Measurements from ENCODE around the gene EFNA5. TPM values are rescaled to one million over a fixed set of nuclear protein-coding genes. Genes with fewer than 3 reads are reported as not detected.
A peak's percentile ranks its signal among the peaks of the same experiment; 100 is the strongest.

Gene EFNA5
- total RNA-seq, 4 donors from 2014 or later = 2.8 to 5.7 (median 3.7) TPM

- Histone ChIP-seq H3K27ac (replicated peaks in 1 of 4) (no peak overlapping the region), H3K36me3 (no peaks in the 10 kb centered on the region), H3K9me3 (no peaks in the 10 kb centered on the region), H3K27me3 (peaks cover 0 to 4% (median 0%) of the 10 kb centered on the region in 4 donors), H3K4me3 (no peak overlapping the region), H3K4me1 (no peaks in the 10 kb centered on the region)
- TF ChIP-seq POLR2A (IDR thresholded peaks at IDR 0.05; ENCODE audit: low read depth) (no peak), POLR2AphosphoS5 (IDR thresholded peaks at IDR 0.05) (no peak), EP300 (IDR thresholded peaks at IDR 0.05) (no peak)
- TF ChIP-seq, protein P1, sequence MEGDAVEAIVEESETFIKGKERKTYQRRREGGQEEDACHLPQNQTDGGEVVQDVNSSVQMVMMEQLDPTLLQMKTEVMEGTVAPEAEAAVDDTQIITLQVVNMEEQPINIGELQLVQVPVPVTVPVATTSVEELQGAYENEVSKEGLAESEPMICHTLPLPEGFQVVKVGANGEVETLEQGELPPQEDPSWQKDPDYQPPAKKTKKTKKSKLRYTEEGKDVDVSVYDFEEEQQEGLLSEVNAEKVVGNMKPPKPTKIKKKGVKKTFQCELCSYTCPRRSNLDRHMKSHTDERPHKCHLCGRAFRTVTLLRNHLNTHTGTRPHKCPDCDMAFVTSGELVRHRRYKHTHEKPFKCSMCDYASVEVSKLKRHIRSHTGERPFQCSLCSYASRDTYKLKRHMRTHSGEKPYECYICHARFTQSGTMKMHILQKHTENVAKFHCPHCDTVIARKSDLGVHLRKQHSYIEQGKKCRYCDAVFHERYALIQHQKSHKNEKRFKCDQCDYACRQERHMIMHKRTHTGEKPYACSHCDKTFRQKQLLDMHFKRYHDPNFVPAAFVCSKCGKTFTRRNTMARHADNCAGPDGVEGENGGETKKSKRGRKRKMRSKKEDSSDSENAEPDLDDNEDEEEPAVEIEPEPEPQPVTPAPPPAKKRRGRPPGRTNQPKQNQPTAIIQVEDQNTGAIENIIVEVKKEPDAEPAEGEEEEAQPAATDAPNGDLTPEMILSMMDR (IDR thresholded peaks at IDR 0.05) = no peak
- intact Hi-C loops (cut with DNase I) = no loop called here
- DNase-seq (ENCODE audit: extremely low spot score) = no peak
- 52% methylated on average over 1 of the region's 1 CpG for WGBS
Observed at GRCh38 chr5:107426209-107426608, 244.5 kb downstream of the EFNA5 start.

DNA sequence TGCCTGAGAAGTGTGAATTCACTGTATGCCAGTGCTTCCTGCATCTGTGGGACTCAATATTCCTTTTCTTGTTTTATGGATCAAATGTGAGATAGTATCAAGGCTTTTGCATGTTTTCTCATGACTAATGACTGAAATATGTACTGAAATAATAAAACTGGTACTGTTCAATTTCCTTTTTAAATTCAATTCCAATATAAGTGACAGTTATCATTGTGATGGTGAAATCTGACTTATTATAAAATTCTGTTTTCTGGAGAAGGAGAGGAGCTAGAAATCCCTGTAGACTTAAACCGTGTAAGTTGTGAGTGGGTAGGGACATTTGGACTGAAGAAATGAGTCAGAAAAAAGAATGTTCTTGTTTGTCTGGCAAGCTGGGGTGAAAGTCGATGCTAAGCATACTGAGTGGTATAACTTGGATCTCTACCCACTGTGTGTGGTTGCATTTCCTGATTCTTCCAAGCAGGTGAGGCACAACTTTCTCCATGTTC, 245.2 kb downstream of the EFNA5 start:
- no peaks in the 10 kb centered on the region for H3K36me3 ChIP-seq
- DNase-seq (ENCODE audit: extremely low spot score) = no peak
- no peak for TF ChIP-seq POLR2A (IDR thresholded peaks at IDR 0.05; ENCODE audit: low read depth)
- no peak for TF ChIP-seq POLR2AphosphoS5 (IDR thresholded peaks at IDR 0.05)
- TF ChIP-seq EP300 (IDR thresholded peaks at IDR 0.05) = no peak
- TF ChIP-seq, protein P1 (IDR thresholded peaks at IDR 0.05) = no peak
- intact Hi-C loops (cut with DNase I) = no loop called here
- no peak overlapping the region for H3K4me3 ChIP-seq
- peaks cover 0 to 4% (median 0%) of the 10 kb centered on the region in 4 donors for H3K27me3 ChIP-seq
- no peaks in the 10 kb centered on the region for H3K4me1 ChIP-seq
- peak overlapping the region in 1 of 4 donors; percentile 8 for H3K27ac ChIP-seq (replicated peaks in 1 of 4)
- 68% methylated on average over 2 of the region's 2 CpGs for WGBS
- H3K9me3 ChIP-seq = no peaks in the 10 kb centered on the region

DNA sequence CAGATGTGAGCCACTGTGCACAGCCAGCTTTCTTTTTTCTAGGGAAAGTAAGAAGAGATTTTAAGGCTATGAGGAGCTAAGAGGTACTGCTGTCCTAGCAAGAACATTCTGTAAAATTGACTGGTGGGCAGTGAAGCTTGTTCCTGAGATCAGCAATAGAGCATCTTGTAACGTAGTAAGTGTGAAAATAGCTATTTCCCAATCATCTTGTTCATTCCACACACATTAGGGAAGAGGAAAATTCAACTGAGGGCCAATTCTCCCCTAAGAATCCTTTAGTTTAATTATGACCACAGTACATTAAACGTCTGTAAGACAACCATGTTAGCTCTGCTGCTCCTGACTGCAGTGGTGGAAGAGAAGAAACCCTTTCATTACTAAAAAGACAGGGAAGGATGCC, 246.2 kb downstream of the EFNA5 start:
- Histone ChIP-seq H3K4me3 (no peak overlapping the region), H3K4me1 (no peaks in the 10 kb centered on the region), H3K27me3 (peaks cover 0 to 4% (median 0%) of the 10 kb centered on the region in 4 donors), H3K9me3 (no peaks in the 10 kb centered on the region), H3K36me3 (no peaks in the 10 kb centered on the region), H3K27ac (replicated peaks in 1 of 4) (no peak overlapping the region)
- intact Hi-C loops (cut with DNase I) = no loop called here
- WGBS = 75% methylated on average over 2 of the region's 2 CpGs
- no peak for DNase-seq (ENCODE audit: extremely low spot score)
- TF ChIP-seq POLR2A (IDR thresholded peaks at IDR 0.05; ENCODE audit: low read depth) (no peak), EP300 (IDR thresholded peaks at IDR 0.05) (no peak)
- TF ChIP-seq, protein P1 (IDR thresholded peaks at IDR 0.05) = no peak

DNA sequence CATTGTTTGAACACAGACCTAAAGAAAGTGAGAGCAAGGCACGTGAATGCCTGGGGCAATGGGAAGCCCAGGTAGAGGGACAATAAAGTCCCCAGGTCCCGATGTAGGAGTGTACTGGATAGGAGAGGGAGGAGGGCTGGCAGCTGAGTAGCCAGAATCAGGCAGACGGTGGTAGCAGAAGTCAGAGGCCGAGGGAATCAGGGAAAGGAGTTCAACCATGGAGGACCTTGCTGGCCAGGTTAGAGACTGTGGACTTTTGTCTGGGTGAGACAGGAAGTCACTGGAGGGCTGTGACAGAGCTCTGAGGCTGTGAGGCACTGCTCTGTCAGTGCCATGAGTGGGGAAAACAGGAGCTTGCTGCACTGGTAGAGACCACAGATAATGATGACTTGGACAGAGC, 248.2 kb downstream of the EFNA5 start:
- TF ChIP-seq POLR2AphosphoS5 (IDR thresholded peaks at IDR 0.05) (no peak), EP300 (IDR thresholded peaks at IDR 0.05) (no peak), POLR2A (IDR thresholded peaks at IDR 0.05; ENCODE audit: low read depth) (no peak)
- TF ChIP-seq, protein P1 (IDR thresholded peaks at IDR 0.05) = no peak
- Histone ChIP-seq H3K4me3 (no peak overlapping the region), H3K4me1 (peaks cover 0 to 7% (median 5%) of the 10 kb centered on the region in 4 donors), H3K27me3 (peaks cover 0 to 4% (median 0%) of the 10 kb centered on the region in 4 donors), H3K36me3 (no peaks in the 10 kb centered on the region), H3K27ac (replicated peaks in 1 of 4) (no peak overlapping the region), H3K9me3 (no peaks in the 10 kb centered on the region)
- 81% methylated on average over 4 of the region's 4 CpGs for WGBS
- intact Hi-C loops (cut with DNase I) = no loop called here
- no peak for DNase-seq (ENCODE audit: extremely low spot score)

GRCh38 chr5:107419498-107419897, 251.2 kb downstream of the EFNA5 start:
- Histone ChIP-seq H3K9me3 (no peaks in the 10 kb centered on the region), H3K27me3 (peaks cover 0 to 4% (median 0%) of the 10 kb centered on the region in 4 donors), H3K4me1 (peaks cover 0 to 7% (median 5%) of the 10 kb centered on the region in 4 donors), H3K36me3 (no peaks in the 10 kb centered on the region), H3K27ac (replicated peaks in 1 of 4) (no peak overlapping the region), H3K4me3 (no peak overlapping the region)
- 91% methylated on average over 3 of the region's 3 CpGs for whole genome bisulfite sequencing
- intact Hi-C loops (cut with DNase I) = no loop called here
- no peak for DNase-seq (ENCODE audit: extremely low spot score)
- no peak for TF ChIP-seq POLR2AphosphoS5 (IDR thresholded peaks at IDR 0.05)
- no peak for TF ChIP-seq POLR2A (IDR thresholded peaks at IDR 0.05; ENCODE audit: low read depth)
- TF ChIP-seq, protein P1 (IDR thresholded peaks at IDR 0.05) = no peak
- no peak for TF ChIP-seq EP300 (IDR thresholded peaks at IDR 0.05)
